H9 (cell line): Measurements from ENCODE around the gene LMLN. TPM values are rescaled to one million over a fixed set of nuclear protein-coding genes. Genes with fewer than 3 reads are reported as not detected.

Source experiments
- DNase-seq: peaks from one replicate; pipeline ENCODE4 v3.0.0-alpha.2; 2017
- H2AFZ ChIP-seq: one replicate; pipeline ENCODE4 v1.6.1; 2013; ENCODE audit warnings: mild to moderate bottlenecking, low read length, control low read depth, moderate library complexity
- H2AK5ac ChIP-seq: 2 replicates; pipeline ENCODE4 v1.6.1; 2013; ENCODE audit warnings: low read length, control low read depth, mixed read lengths; ENCODE audit not compliant: insufficient read length
- H2BK120ac ChIP-seq: one replicate; pipeline ENCODE4 v1.6.1; 2013; ENCODE audit warnings: low read depth, mild to moderate bottlenecking, low read length, control low read depth, inconsistent platforms; ENCODE audit not compliant: poor library complexity, severe bottlenecking
- H2BK12ac ChIP-seq: 2 replicates; pipeline ENCODE4 v1.6.1; 2013; ENCODE audit warnings: low read length, control low read depth, mixed read lengths, low read depth; ENCODE audit not compliant: insufficient read length
- H2BK15ac ChIP-seq: 2 replicates; pipeline ENCODE4 v1.6.1; 2013; ENCODE audit warnings: low read depth, low read length, control low read depth
- H2BK20ac ChIP-seq: one replicate; pipeline ENCODE4 v1.6.1; 2013; ENCODE audit warnings: low read depth, mild to moderate bottlenecking, low read length, control low read depth, inconsistent platforms; ENCODE audit not compliant: poor library complexity, severe bottlenecking
- H2BK5ac ChIP-seq: 2 replicates; pipeline ENCODE4 v1.6.1; 2013; ENCODE audit warnings: low read length, control low read depth, mixed read lengths; ENCODE audit not compliant: insufficient read length
- H3K14ac ChIP-seq: 2 replicates; pipeline ENCODE4 v1.6.1; 2013; ENCODE audit warnings: low read length, control low read depth; ENCODE audit not compliant: insufficient read depth
- H3K18ac ChIP-seq: 2 replicates; pipeline ENCODE4 v1.6.1; 2013; ENCODE audit warnings: low read depth, mild to moderate bottlenecking, mixed read lengths, low read length, control low read depth; ENCODE audit not compliant: insufficient read length
- H3K23ac ChIP-seq: 2 replicates; pipeline ENCODE4 v1.6.1; 2013; ENCODE audit warnings: low read length, control low read depth, mixed read lengths, low read depth; ENCODE audit not compliant: insufficient read length
- H3K23me2 ChIP-seq: 2 replicates; pipeline ENCODE4 v1.6.1; 2013; ENCODE audit warnings: low read depth, mild to moderate bottlenecking, mixed read lengths, low read length, control low read depth; ENCODE audit not compliant: insufficient read length, poor library complexity, severe bottlenecking
- H3K27ac ChIP-seq: 2 replicates; pipeline ENCODE4 v1.5.1; 2013; ENCODE audit warnings: low read length, control low read depth, mixed read lengths, low read depth; ENCODE audit not compliant: insufficient read length
- H3K27me3 ChIP-seq: 2 replicates; pipeline ENCODE4 v1.6.1; 2013; ENCODE audit warnings: low read length, control low read depth, inconsistent platforms; ENCODE audit not compliant: insufficient read depth
- H3K4ac ChIP-seq: 2 replicates; pipeline ENCODE4 v1.6.1; 2013; ENCODE audit warnings: low read depth, mild to moderate bottlenecking, control low read depth, inconsistent platforms, low read length, moderate library complexity
- H3K4me1 ChIP-seq: 2 replicates; pipeline ENCODE4 v1.6.1; 2013; ENCODE audit warnings: low read length, control low read depth, inconsistent platforms; ENCODE audit not compliant: insufficient read depth
- H3K4me2 ChIP-seq: 2 replicates; pipeline ENCODE4 v1.6.1; 2013; ENCODE audit warnings: low read length, control low read depth, mixed read lengths; ENCODE audit not compliant: insufficient read length, insufficient read depth
- H3K56ac ChIP-seq: 2 replicates; pipeline ENCODE4 v1.6.1; 2013; ENCODE audit warnings: low read depth, mild to moderate bottlenecking, mixed read lengths, low read length, control low read depth; ENCODE audit not compliant: insufficient read length
- H3K79me1 ChIP-seq: 2 replicates; pipeline ENCODE4 v1.6.1; 2013; ENCODE audit warnings: low read depth, mild to moderate bottlenecking, moderate library complexity, low read length, control low read depth, inconsistent platforms; ENCODE audit not compliant: insufficient read depth, poor library complexity, severe bottlenecking
- H3K79me2 ChIP-seq: 2 replicates; pipeline ENCODE4 v1.6.1; 2013; ENCODE audit warnings: low read length, control low read depth, inconsistent platforms; ENCODE audit not compliant: insufficient read depth
- H3K9ac ChIP-seq: 2 replicates; pipeline ENCODE4 v1.6.1; 2013; ENCODE audit warnings: low read length, control low read depth, mixed read lengths; ENCODE audit not compliant: insufficient read length; ENCODE audit errors: extremely low read depth
- H3K9me3 ChIP-seq: one replicate; pipeline ENCODE4 v1.6.1; 2013; ENCODE audit warnings: low read depth, low read length, inconsistent platforms; ENCODE audit not compliant: control insufficient read depth
- H3T11ph ChIP-seq: one replicate; pipeline ENCODE4 v1.6.1; 2013; ENCODE audit warnings: mild to moderate bottlenecking, low read length, control low read depth, inconsistent platforms
- H4K20me1 ChIP-seq: one replicate; pipeline ENCODE4 v1.6.1; 2013; ENCODE audit not compliant: control insufficient read depth, insufficient read length, insufficient read depth
- H4K5ac ChIP-seq: 2 replicates; pipeline ENCODE4 v1.6.1; 2013; ENCODE audit warnings: low read depth, mild to moderate bottlenecking, mixed read lengths, low read length, control low read depth; ENCODE audit not compliant: insufficient read length
- H4K8ac ChIP-seq: replicated peaks from 2 replicates; pipeline ENCODE4 v1.6.1; 2013; ENCODE audit warnings: low read length, control low read depth, mixed read lengths, low read depth; ENCODE audit not compliant: insufficient read length
- H4K91ac ChIP-seq: 2 replicates; pipeline ENCODE4 v1.6.1; 2013; ENCODE audit warnings: low read depth, mild to moderate bottlenecking, moderate library complexity, mixed read lengths, low read length, control low read depth; ENCODE audit not compliant: insufficient read length
- H3K27ac Mint-ChIP-seq, 3 experiments: 2 replicates in 2 of 3; 3 replicates in 1 of 3; pipeline ENCODE4 v1.8.0; 2020 to 2021; ENCODE audit warnings: mixed read lengths in 3 of 3, mild to moderate bottlenecking in 1 of 3, moderate library complexity in 1 of 3
- H3K27me3 Mint-ChIP-seq: 2 replicates; pipeline ENCODE4 v1.8.0; 2021; ENCODE audit warnings: low read depth, mild to moderate bottlenecking, moderate library complexity, mixed read lengths
- H3K36me3 Mint-ChIP-seq, 3 experiments: 2 replicates in 2 of 3; 3 replicates in 1 of 3; pipeline ENCODE4 v1.8.0; 2020 to 2021; ENCODE audit warnings: low read depth in 3 of 3, mixed read lengths in 3 of 3; ENCODE audit not compliant: insufficient read depth in 1 of 3
- H3K4me1 Mint-ChIP-seq, 2 experiments: 2 replicates each; pipeline ENCODE4 v1.8.0; 2020; ENCODE audit warnings: mixed read lengths in 2 of 2
- H3K4me3 Mint-ChIP-seq, 2 experiments: 2 replicates in 1 of 2; 3 replicates in 1 of 2; pipeline ENCODE4 v1.8.0; 2020 to 2021; ENCODE audit warnings: mild to moderate bottlenecking in 2 of 2, mixed read lengths in 2 of 2, moderate library complexity in 1 of 2
- H3K9me3 Mint-ChIP-seq, 2 experiments: 2 replicates in 1 of 2; 3 replicates in 1 of 2; pipeline ENCODE4 v1.8.0; 2020; ENCODE audit warnings: mild to moderate bottlenecking in 2 of 2, mixed read lengths in 2 of 2, moderate library complexity in 1 of 2
- CTCF ChIP-seq: fragments of 200-600 bp; sonication (generic); conservative IDR thresholded peaks from 3 replicates; pipeline ENCODE4 v1.8.0; 2021; ENCODE audit warnings: antibody characterized with exemption, mild to moderate bottlenecking
- WGBS: extraction: QIAGEN DNeasy Blood & Tissue Kit; methylation state at CpG from one replicate; pipeline ENCODE4 v1.1.7; 2013; ENCODE audit warnings: missing lambda C conversion rate, low lambda C conversion rate, mixed read lengths; ENCODE audit not compliant: insufficient read length; ENCODE audit errors: extremely low coverage; 5-methylcytosine and 5-hydroxymethylcytosine counted together
- total RNA-seq: library from RNA; stranded (reverse); gene quantifications from 2 replicates; pipeline ENCODE4 v1.2.1, GENCODE V29; 2021

Gene LMLN
- total RNA-seq, 1 experiment from 2014 or later = 3.8 TPM

GRCh38 chr3:198019115-198019514 is 59.1 kb downstream of the LMLN start:
- H2BK120ac ChIP-seq = no peak overlapping the region
- no peak overlapping the region for H3K18ac ChIP-seq
- no peak for DNase-seq
- no peaks in the 10 kb centered on the region for H3K23me2 ChIP-seq
- no peak overlapping the region for H4K91ac ChIP-seq
- TF ChIP-seq CTCF = no peak
- no peak overlapping the region for H4K8ac ChIP-seq
- Mint-ChIP-seq H3K9me3 (no peaks in the 10 kb centered on the region), H3K4me3 (no peak overlapping the region), H3K36me3 (no peaks in the 10 kb centered on the region), H3K4me1 (peaks cover 7 to 10% of the 10 kb centered on the region in 2 experiments), H3K27me3 (no peaks in the 10 kb centered on the region; the same call in 1 of the 2 replicates), H3K27ac (no peak overlapping the region)
- H2BK12ac ChIP-seq = no peak overlapping the region
- H2BK5ac ChIP-seq = no peak overlapping the region
- no peak overlapping the region for H3K23ac ChIP-seq
- H2BK15ac ChIP-seq = no peak overlapping the region
- no peaks in the 10 kb centered on the region for H3K9me3 ChIP-seq
- H3K79me2 ChIP-seq = no peaks in the 10 kb centered on the region
- H3T11ph ChIP-seq = no peak overlapping the region
- H3K27ac ChIP-seq = no peak overlapping the region
- no peaks in the 10 kb centered on the region for H3K4me1 ChIP-seq
- H2BK20ac ChIP-seq = no peak overlapping the region
- H2AFZ ChIP-seq = no peak overlapping the region
- no peak overlapping the region for H3K4ac ChIP-seq
- no CpG with 5 or more reads among the region's 2 CpGs for WGBS
- no peaks in the 10 kb centered on the region for H3K27me3 ChIP-seq
- H3K9ac ChIP-seq = no peak overlapping the region
- H4K5ac ChIP-seq = no peak overlapping the region
- H3K4me2 ChIP-seq = no peak overlapping the region
- no peaks in the 10 kb centered on the region for H3K79me1 ChIP-seq
- H2AK5ac ChIP-seq = no peak overlapping the region
- no peaks in the 10 kb centered on the region for H4K20me1 ChIP-seq
- H3K56ac ChIP-seq = no peak overlapping the region
- H3K14ac ChIP-seq = no peak overlapping the region
